Duodenal mucosa (tissue), 2 donors: ENCODE measurements around the gene AMTN.
"Not testable (repeated sequence)": the region's sequence is repeated elsewhere in the genome, so short reads cannot be mapped to it uniquely, and the experiment has no call there.

Source experiments
- H3K27ac ChIP-seq: one replicate; pipeline ENCODE4 v1.7.0; 2013; ENCODE audit warnings: low read depth, low read length
- H3K27me3 ChIP-seq, 2 donors: one replicate each; pipeline ENCODE4 v1.7.0; 2013; ENCODE audit warnings: low read length in 2 of 2, control low read depth in 1 of 2; ENCODE audit not compliant: insufficient read depth in 2 of 2, control insufficient read depth in 1 of 2
- H3K36me3 ChIP-seq, 2 donors: one replicate each; pipeline ENCODE4 v1.7.0; 2013; ENCODE audit warnings: low read length in 2 of 2, control low read depth in 1 of 2; ENCODE audit not compliant: insufficient read depth in 2 of 2, control insufficient read depth in 1 of 2
- H3K4me1 ChIP-seq, 2 donors: one replicate each; pipeline ENCODE4 v1.7.0; 2013; ENCODE audit warnings: low read length in 2 of 2, control low read depth in 1 of 2; ENCODE audit not compliant: insufficient read depth in 2 of 2, control insufficient read depth in 1 of 2
- H3K4me3 ChIP-seq, 2 donors: one replicate each; pipeline ENCODE4 v1.7.0; 2013; ENCODE audit warnings: low read length in 2 of 2, low read depth in 1 of 2
- H3K9ac ChIP-seq, 2 donors: one replicate each; pipeline ENCODE4 v1.7.0; 2013; ENCODE audit warnings: low read length in 2 of 2, low read depth in 1 of 2
- H3K9me3 ChIP-seq, 2 donors: one replicate each; pipeline ENCODE4 v1.7.0; 2013; ENCODE audit warnings: low read length in 2 of 2, control low read depth in 1 of 2; ENCODE audit not compliant: control insufficient read depth in 1 of 2

AMTN gene

GRCh38 chr4:70515367-70516250 lies 2.8 kb upstream of the AMTN start:
- H3K4me1 ChIP-seq = no peaks in the 10 kb centered on the region
- no peaks in the 10 kb centered on the region for H3K9me3 ChIP-seq
- no peak overlapping the region for H3K4me3 ChIP-seq
- no peak overlapping the region for H3K9ac ChIP-seq
- no peaks in the 10 kb centered on the region for H3K36me3 ChIP-seq
- H3K27me3 ChIP-seq = no peaks in the 10 kb centered on the region
- no peak overlapping the region for H3K27ac ChIP-seq

- Histone ChIP-seq H3K27me3 (no peaks in the 10 kb centered on the region), H3K27ac (no peak overlapping the region), H3K36me3 (no peaks in the 10 kb centered on the region), H3K9ac (no peak overlapping the region), H3K4me3 (no peak overlapping the region), H3K4me1 (no peaks in the 10 kb centered on the region), H3K9me3 (no peaks in the 10 kb centered on the region)
These were observed 347 bp downstream of the AMTN start for GRCh38 chr4:70518716-70519115.

- Histone ChIP-seq H3K9ac (no peak overlapping the region), H3K27me3 (no peaks in the 10 kb centered on the region), H3K4me3 (no peak overlapping the region), H3K9me3 (no peaks in the 10 kb centered on the region), H3K4me1 (no peaks in the 10 kb centered on the region), H3K27ac (no peak overlapping the region), H3K36me3 (no peaks in the 10 kb centered on the region)
These were observed 4.3 kb downstream of the AMTN start for GRCh38 chr4:70522626-70523025.

- H3K9ac ChIP-seq = no peak overlapping the region
- H3K27ac ChIP-seq = no peak overlapping the region
- no peaks in the 10 kb centered on the region for H3K36me3 ChIP-seq
- H3K4me1 ChIP-seq = no peaks in the 10 kb centered on the region
- no peaks in the 10 kb centered on the region for H3K9me3 ChIP-seq
- H3K4me3 ChIP-seq = no peak overlapping the region
- H3K27me3 ChIP-seq = no peaks in the 10 kb centered on the region
These were observed 12.6 kb downstream of the AMTN start for GRCh38 chr4:70530997-70531396.

- Histone ChIP-seq H3K4me1 (no peaks in the 10 kb centered on the region), H3K27me3 (no peaks in the 10 kb centered on the region), H3K4me3 (no peak overlapping the region), H3K9me3 (no peaks in the 10 kb centered on the region), H3K36me3 (no peaks in the 10 kb centered on the region), H3K27ac (no peak overlapping the region), H3K9ac (no peak overlapping the region)
These were observed 13.6 kb downstream of the AMTN start for GRCh38 chr4:70531981-70532380.

GRCh38 chr4:70533211-70533610 lies 14.8 kb downstream of the AMTN start:
- no peak overlapping the region for H3K9ac ChIP-seq
- no peaks in the 10 kb centered on the region for H3K4me1 ChIP-seq
- H3K9me3 ChIP-seq = no peaks in the 10 kb centered on the region
- no peak overlapping the region for H3K27ac ChIP-seq
- H3K27me3 ChIP-seq = no peaks in the 10 kb centered on the region
- no peaks in the 10 kb centered on the region for H3K36me3 ChIP-seq
- no peak overlapping the region for H3K4me3 ChIP-seq

GRCh38 chr4:70533791-70534190 lies 15.4 kb downstream of the AMTN start:
- H3K9me3 ChIP-seq = no peaks in the 10 kb centered on the region
- H3K27me3 ChIP-seq = no peaks in the 10 kb centered on the region
- no peaks in the 10 kb centered on the region for H3K36me3 ChIP-seq
- no peak overlapping the region for H3K27ac ChIP-seq
- no peak overlapping the region for H3K4me3 ChIP-seq
- no peak overlapping the region for H3K9ac ChIP-seq
- no peaks in the 10 kb centered on the region for H3K4me1 ChIP-seq

- not testable (repeated sequence) for H3K4me3 ChIP-seq, H3K9ac ChIP-seq, H3K4me1 ChIP-seq, H3K36me3 ChIP-seq, H3K27ac ChIP-seq, H3K9me3 ChIP-seq, H3K27me3 ChIP-seq
These were observed 16.5 kb downstream of the AMTN start for GRCh38 chr4:70534886-70535285.

GRCh38 chr4:70538869-70539268 lies 20.5 kb downstream of the AMTN start:
- H3K27ac ChIP-seq = no peak overlapping the region
- H3K4me1 ChIP-seq = no peaks in the 10 kb centered on the region
- no peak overlapping the region for H3K4me3 ChIP-seq
- H3K9ac ChIP-seq = no peak overlapping the region
- no peaks in the 10 kb centered on the region for H3K27me3 ChIP-seq
- H3K36me3 ChIP-seq = no peaks in the 10 kb centered on the region
- no peaks in the 10 kb centered on the region for H3K9me3 ChIP-seq

- Histone ChIP-seq H3K27me3 (no peaks in the 10 kb centered on the region), H3K4me3 (no peak overlapping the region), H3K4me1 (no peaks in the 10 kb centered on the region), H3K9me3 (no peaks in the 10 kb centered on the region), H3K27ac (no peak overlapping the region), H3K9ac (no peak overlapping the region), H3K36me3 (no peaks in the 10 kb centered on the region)
These were observed 26.0 kb downstream of the AMTN start for GRCh38 chr4:70544279-70544868.
